HG02623 (cell line): Measurements from ENCODE around the gene TXNDC17.
A peak's percentile ranks its signal among the peaks of the same experiment; 100 is the strongest.
"Not testable (repeated sequence)": the region's sequence is repeated elsewhere in the genome, so short reads cannot be mapped to it uniquely, and the experiment has no call there.

Experiments used
- ATAC-seq: cut with Tn5 transposase; IDR thresholded peaks from one replicate; pipeline ENCODE4 v1.9.1; 2021; ENCODE audit warnings: moderate library complexity; ENCODE audit not compliant: unreplicated experiment

Gene TXNDC17

DNA sequence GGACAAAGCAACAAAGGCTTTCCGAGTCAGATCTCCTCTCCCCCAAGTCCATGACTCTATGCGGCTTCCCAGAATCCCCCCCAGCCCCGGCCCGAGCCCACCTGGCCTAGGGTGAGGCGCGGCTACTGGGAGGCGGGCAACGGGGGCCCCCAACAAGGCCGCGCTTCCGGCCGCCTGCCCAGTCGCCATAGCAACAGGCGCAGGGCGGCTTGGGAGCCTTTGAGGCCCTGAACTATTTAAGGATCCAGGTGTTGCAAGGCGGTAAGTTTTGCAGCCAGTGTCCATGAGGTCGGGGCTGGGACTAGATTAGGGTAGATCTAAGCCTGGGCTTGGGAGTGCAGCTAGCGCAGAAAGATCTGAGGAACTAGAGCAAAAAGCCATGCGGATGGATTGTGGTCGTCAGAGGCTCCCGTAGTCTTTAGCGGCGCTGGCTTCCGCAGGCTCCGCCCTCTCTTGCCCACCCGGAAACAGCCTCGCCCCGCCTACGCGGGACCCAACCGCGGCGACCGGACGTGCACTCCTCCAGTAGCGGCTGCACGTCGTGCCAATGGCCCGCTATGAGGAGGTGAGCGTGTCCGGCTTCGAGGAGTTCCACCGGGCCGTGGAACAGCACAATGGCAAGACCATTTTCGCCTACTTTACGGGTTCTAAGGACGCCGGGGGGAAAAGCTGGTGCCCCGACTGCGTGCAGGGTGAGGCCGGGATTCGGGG, at the start of gene TXNDC17, which contains the start of gene KIAA0753:
Gene TXNDC17 (plus strand): TSS at position 525 of the 711 bp plus-strand sequence. CDS start 23 bp downstream, at position 548.
Gene KIAA0753 (minus strand): TSS at position 176 of the 711 bp plus-strand sequence. CDS start 5,608 bp downstream, outside the sequence.
- peak; percentile 88 for ATAC-seq

DNA sequence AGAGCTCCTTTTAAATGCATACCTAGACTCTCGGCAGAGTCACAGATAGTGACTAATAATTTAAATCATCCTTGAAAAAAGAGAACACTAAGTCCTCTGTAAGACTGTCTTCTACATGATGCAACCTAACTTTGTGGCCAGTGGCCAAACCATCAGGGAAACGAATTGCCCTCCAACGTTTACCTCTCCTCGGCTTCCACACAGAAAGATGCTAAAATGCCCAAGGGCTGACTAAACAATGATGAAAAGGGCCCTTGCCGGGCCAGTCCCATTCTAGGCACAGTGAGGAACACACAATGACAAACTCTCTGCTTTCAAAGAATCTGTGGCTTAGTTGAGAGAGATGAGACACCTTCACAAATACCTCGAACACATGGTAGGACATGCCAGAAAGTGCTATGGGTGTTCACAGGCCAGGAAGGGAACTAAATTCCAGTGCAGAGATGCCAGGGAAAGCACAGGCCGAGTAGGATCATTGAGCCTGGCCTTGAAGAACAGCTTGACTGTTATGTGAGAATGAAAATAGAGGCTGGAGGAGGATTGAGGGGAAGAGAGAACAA, 49.2 kb upstream of the TXNDC17 start:
- ATAC-seq: no peak

DNA sequence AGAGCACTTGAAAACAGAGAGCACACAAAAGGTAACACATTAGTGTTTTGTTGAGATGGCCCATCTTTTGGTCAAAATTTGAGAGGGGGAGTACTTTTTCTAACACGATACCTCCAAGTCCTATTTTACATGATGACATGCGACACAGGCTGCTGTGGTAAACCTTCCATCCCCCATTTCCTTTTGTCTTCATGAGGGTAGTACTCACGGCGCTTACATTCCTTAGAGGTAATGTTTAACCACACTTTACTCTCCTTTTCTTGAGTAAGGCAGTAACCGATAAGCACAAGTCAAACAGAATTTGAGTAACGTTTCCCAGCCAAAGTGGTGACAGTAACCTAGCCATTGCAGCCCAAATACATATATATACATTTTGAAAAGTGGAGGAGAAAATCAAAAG, 48.7 kb upstream of the TXNDC17 start:
- ATAC-seq: no peak

DNA sequence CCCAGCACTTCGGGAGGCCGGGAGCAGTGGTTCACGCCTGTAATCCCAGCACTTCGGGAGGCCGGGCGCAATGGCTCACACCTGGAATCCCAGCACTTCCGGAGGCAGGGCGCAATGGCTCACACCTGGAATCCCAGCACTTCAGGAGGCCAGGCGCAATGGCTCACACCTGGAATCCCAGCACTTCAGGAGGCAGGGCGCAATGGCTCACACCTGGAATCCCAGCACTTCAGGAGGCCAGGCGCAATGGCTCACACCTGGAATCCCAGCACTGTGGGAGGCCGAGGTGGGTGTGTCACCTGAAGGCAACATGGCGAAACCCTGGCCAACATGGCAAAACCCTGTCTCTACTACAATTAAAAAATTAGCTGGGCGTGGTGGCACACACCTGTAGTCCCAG, 47.5 kb upstream of the TXNDC17 start:
- not testable (repeated sequence) for ATAC-seq

DNA sequence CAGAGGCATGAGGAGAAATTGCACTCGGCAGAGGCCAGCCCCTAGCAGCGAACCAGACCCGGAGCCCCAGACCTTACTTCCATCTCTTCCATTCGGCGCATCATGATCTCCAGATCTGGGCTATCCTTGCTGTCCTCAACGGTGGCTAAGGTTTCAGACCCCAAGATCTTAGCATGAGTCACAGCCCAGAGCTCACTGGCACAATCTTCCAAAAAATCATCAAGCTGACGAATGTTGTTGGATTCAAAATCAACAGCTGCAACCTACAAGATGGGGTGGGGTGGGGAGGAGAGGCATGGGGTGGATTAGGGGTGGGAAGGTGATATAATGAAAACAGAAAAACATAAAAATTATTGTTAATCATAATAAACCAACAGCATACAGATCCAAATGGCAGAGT, 44.8 kb upstream of the TXNDC17 start:
- ATAC-seq: no peak

DNA sequence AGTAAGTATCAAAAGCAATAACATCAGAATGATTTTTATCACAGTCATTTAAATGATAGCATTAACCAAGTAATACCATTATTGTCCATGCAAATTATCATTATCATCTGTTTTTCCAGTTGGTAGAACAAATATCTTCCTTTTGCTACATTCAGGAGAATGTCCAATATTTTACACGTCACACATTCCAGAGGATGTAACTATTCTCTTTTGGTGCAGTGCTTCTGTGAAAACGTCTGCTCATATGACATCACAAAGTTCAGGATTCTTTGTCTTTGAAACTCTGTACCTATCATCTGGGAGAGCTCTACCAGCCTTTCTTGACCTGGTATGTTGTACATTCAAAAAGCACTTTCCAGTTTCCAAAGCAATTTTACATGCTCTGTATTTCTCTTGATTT, 44.3 kb upstream of the TXNDC17 start:
- ATAC-seq: no peak

DNA sequence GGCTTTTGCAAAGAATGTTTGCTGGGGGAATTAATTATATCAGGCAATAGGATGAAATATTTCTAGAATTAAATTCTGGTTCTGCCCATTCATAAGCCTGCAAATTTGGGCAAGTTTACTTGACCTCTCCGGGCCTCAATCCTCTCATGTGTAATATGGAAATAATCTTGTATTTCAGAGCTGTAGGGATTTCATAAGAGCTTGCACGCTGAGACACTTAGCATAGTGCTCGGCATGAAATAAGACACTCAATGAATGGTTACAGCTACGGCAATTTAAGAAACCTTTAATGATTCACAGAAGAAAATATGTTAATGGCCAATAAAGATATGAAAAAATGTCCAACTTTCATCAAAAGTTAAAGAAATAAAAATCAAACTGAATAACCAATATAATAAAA, 43.9 kb upstream of the TXNDC17 start:
- no peak for ATAC-seq

DNA sequence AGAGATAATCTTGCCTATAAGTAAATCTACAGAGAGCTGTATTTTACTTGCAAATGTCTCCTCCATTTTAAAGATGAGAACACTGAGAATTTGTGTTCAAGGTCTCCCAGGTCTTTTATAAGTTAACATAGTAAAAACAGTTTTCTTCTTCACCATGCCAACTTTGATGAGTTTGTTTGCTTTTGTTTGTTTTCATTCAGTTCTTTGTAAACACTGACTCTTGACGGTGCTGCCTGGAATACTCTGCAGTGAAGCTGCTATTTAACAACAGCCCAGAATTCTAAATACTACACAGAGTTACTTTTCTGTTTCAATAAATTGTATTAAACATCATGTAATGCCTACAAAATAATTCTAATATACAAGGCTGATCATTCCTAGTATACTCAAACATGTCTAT, 43.1 kb upstream of the TXNDC17 start:
- no peak for ATAC-seq

DNA sequence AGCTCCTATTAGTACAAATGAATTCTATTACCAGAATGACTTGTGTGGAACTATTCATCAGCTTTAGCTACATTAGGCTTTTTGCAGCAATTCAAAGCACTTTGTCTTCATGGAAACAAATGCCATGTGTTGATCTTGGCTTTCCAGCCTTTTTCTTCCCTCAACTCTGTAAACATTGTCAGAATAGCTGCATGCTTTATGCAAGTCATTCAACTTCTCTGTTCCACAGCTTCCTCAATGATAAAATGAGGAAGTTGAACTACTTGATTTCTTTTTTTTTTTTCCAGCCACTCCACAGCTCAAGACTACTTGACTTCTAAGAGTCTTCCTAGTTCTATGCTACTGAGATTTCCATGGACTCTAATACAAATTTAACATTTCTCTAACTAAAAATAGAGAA, 41.5 kb upstream of the TXNDC17 start:
- ATAC-seq: no peak

DNA sequence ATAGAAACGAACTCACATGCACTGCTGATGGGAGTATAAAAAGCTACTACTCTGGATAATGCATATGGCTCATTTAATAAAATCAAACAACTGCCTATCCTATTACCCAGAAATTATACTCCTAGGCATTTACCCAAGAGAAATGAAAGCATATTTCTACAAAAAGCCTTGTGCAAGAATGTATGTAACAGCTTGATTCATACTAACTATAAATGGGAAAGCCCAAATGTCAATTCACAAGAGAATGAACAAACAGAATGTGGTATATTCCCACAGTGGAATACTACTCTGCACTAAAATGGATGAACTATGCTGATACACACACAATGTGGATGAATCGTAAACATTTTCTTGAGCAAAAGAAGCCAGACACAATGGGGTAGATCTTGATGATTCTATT, 38.7 kb upstream of the TXNDC17 start:
- ATAC-seq: no peak

DNA sequence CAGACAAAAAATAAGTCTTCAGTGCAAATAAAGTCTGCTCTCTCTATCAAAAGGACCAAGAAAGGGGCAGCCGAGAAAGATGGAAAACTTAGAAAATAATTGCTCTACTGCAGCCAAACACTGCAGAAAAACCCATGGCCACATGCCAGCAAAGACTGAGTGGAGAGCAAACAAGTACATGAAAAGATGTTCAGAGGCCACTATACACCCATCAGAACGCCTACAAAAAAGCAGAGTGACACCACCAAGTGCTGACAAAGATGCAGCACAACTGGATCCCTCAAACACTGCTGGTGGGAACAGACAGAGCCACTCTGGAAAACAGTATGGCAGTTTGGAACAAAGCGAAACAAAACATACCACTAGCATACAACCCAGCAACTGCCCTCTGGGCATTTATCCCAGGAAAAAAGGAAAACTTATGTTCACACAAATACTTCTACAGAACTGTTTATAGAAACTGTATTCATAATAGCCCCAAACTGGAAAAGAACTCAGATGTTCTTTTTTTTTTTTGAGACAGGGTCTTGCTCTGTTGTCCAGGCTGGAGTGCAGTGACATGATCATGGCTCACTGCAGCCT, 37.0 kb upstream of the TXNDC17 start:
- ATAC-seq: no peak

DNA sequence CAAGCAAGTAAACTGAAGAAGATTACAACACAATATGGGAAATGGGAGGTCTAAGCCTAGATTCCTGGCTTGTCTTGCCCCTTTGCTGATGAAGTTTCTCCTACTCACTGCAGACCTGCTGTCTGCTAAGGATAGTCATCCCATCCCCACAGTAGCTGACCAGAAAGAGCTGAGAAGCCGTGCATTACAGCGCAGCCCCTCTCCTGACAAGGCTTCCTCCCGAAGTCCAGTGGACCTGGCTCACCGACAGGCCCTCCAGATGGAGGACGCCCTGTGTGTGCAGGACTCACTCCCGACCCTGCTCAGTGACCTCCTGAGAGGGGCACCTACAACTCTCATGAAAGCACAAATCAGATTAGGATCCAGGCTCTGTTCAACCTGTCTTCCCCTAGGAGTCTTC, 35.7 kb upstream of the TXNDC17 start:
- ATAC-seq: no peak

DNA sequence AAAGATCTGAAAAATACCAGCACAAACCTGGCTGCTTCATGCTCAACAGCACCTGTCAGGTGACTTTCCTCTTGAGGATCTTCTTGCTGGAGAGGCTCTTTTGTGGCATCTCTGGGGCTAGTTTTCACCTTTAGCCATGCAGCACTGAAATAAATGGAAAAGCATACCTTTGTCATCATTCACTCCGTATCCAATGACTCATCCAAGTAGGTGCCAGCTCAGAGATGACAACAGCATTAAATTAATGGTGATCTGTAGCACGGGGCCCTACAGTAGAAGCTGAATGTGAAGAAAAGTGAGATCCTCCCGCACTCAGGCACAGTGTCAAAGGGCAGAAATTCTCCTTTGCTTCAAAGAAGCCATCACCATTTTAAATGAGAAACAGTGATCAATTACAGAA, 32.5 kb upstream of the TXNDC17 start:
- ATAC-seq: no peak

DNA sequence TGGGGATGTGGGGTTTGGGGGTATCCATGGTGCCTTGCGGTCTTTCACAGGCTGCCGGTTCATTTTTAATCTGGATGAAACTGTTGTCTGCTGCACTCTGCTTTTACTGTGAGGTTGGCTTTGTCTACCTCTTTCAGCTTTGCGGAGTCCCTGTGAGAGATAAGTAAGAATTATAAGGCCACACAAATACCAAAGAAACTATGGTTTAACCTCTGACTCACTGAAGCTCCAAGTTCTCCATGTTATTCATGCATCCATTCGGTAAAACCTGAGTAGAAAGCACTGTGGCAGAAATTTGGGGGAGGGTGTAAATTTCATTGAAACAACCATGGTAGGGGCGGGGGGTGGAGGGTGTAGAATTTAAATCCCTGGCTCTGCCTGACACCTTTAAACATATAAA, 30.8 kb upstream of the TXNDC17 start:
- ATAC-seq: no peak

DNA sequence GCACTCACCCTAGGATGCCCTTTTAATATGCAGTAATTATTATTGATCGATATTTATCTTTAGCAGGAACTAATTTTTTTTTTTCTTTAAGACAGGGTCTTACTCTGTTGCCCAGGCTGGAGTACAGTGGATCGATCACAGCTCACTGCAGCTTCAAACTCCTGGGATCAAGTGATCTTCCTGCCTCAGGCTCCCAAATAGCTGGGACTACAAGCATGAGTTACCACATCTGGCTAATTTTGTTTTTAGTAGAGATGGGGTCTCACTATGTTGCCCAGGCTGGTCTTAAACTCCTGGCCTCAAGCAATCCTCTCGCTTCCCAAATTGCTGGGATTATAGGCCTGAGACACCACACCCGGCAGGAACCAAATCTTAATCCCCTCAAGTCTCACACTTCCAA, 29.6 kb upstream of the TXNDC17 start:
- no peak for ATAC-seq

DNA sequence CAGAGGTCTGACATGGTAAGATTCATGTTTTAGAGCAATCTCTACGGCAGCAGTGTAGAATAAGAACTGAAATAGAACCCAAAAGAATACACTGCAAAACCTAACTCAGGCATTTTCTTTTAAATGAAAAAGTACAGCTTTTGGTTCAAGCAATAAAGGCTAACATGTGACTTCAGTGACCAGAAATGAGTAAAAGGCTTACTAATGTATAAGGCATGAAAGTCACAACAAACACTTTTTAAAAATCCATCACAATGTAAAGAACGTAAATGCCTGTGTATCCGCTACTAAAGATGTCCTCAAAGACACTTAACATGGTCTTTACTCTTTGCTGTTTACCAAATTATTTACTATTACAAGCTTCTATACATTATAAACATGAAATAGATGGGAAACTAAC, 16.9 kb upstream of the TXNDC17 start:
- ATAC-seq: no peak

DNA sequence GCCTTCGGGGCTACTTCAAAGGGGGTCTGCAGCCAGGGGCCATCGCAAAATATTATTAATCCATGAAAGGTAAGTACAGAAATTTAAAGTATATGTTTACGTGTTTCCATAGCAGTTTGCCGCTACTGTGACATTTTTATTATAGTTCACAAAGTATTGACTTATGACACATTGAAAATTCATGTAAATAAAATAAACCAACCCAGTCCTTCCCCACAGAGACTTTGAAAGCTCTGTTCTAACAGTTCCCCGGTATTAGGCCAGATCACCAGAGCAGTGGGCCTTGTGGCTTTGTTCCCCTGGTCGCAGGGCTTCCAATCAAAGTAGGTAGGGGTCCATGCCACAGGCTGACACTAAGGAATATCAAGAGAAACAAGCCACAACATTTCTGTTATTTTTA, 14.2 kb upstream of the TXNDC17 start:
- no peak for ATAC-seq

DNA sequence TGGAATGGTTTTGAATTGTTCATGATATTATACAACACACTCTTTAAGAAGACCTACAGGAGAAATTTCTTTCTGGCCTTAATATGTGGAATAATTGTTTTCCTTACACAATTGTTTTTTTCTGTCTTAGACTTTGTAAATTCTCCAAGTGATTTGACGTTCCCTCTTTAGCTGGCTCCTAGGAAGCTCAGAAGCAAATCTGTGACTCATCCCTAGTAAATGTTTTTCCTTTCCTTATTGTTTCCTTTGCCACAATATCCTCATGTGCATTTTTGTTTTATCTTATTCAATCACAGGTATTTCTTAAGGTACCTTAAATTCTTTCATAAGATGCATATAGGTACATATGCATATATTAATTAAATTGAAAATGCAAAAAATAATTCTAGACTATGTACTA, 13.8 kb upstream of the TXNDC17 start:
- ATAC-seq: no peak

DNA sequence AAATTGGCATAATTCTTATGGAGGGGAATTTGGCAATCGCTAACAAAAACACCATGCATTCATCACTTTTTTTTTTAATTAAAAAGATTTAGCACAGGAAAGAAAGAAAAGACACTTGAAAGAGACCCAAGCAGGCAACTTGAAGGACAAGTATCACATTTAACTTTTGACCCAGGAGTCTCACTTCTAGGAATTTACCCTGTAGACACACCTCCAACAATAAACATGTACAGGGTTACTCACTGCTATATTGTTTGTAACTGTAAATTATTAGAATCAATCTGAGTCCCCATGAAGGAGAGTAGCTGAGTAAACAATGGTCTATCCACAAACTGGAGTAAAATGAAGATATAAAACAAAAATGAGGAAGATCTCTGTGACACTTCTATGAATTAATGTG, 10.5 kb upstream of the TXNDC17 start:
- no peak for ATAC-seq

DNA sequence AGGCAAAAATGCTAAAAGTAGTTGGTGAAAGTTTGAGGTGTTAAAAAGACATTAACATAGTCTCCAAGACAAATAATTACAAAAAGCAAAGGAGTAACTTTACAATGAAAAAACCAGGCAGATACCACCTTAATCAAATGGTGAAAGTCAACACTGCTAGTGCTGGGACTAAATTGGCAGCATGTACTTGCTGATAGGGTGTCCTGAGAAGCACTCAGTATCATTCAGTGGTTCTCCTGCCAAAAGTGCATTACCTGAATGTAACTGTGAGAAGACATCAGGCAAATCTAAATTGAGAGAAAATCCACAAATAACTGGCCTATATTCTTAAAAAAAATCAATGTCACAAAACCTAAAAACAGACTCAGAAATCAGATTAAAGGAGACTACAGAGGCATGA, 8.3 kb upstream of the TXNDC17 start:
- ATAC-seq: no peak

DNA sequence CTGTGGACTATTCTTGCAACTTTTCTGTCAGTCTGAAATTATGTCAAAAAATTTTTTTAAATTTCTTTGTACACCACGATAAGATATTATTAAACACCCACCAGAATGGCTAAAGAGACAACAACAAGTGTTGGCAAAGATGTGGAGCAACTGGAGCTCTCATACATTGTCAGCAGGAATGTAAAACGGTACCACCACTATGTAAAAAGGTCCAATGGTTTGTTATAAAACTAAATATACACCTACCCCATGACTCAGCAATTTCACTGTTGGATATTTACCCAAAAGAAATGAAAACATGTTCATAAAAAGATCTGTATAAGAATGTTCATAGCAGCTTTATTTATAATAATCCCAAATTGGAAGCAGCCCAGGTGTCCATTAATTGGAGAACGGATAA, 7.6 kb upstream of the TXNDC17 start:
- ATAC-seq: no peak

DNA sequence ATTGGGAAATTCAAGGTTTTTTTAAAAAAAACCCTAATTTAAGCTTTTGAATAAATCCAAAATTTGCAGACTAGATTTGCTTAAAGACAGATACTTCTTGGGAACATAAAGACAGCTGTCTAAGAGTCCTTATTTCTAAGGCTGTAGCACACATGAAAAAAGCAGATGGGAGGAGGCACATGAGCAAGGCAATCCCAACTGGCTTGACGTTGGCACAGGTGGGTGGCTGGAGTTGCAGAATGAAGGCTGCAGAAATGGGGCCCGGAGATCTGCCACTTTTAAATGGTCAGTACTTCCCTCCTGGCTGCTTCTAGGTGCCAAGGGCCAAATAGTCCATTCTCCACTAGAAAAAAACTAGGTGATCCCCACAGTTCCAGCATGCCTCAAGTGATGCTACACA, 4.8 kb upstream of the TXNDC17 start:
- no peak for ATAC-seq
